Fibroblast of the aortic adventitia (primary cell): ENCODE data around the gene ADGRD1. TPM values are rescaled to one million over a fixed set of nuclear protein-coding genes. Genes with fewer than 3 reads are reported as not detected.

Experiments
- DNase-seq: peaks from one replicate; pipeline ENCODE4 v3.0.0-alpha.2; 2010; ENCODE audit warnings: low read depth
- H3K4me3 ChIP-seq: 2 replicates; pipeline ENCODE4 v1.5.1; 2011; ENCODE audit warnings: low read depth, mild to moderate bottlenecking, control low read depth, low read length, moderate library complexity
- CTCF ChIP-seq: IDR thresholded peaks from 2 replicates; pipeline ENCODE4 v1.5.1; 2011; ENCODE audit warnings: mild to moderate bottlenecking, low read length, control low read depth, inconsistent platforms; ENCODE audit not compliant: insufficient read depth
- total RNA-seq: library from RNA; depleted of rRNA; stranded (reverse); fragments of >200 nt; gene quantifications from 2 replicates; pipeline ENCODE4 v1.2.3, GENCODE V29; 2012; ENCODE audit warnings: low replicate concordance

Gene ADGRD1
- total RNA-seq, 1 donor: 1.2 TPM

- no peak for DNase-seq
- no peak overlapping the region for H3K4me3 ChIP-seq
- no peak for TF ChIP-seq CTCF
These were observed 65.2 kb downstream of the ADGRD1 start for GRCh38 chr12:131018808-131019397.

GRCh38 chr12:131020326-131021153 lies 66.8 kb downstream of the ADGRD1 start:
- H3K4me3 ChIP-seq: no peak overlapping the region
- TF ChIP-seq CTCF: no peak
- no peak for DNase-seq

- DNase-seq: no peak
- no peak overlapping the region for H3K4me3 ChIP-seq
- no peak for TF ChIP-seq CTCF
These were observed 67.4 kb downstream of the ADGRD1 start for GRCh38 chr12:131021154-131021541.

GRCh38 chr12:131024026-131024425 lies 70.3 kb downstream of the ADGRD1 start:
- no peak overlapping the region for H3K4me3 ChIP-seq
- DNase-seq: no peak
- TF ChIP-seq CTCF: no peak

GRCh38 chr12:131024721-131025120 lies 71.0 kb downstream of the ADGRD1 start:
- DNase-seq: no peak
- no peak overlapping the region for H3K4me3 ChIP-seq
- TF ChIP-seq CTCF: no peak

- no peak for TF ChIP-seq CTCF
- H3K4me3 ChIP-seq: no peak overlapping the region
- no peak for DNase-seq
These were observed 71.5 kb downstream of the ADGRD1 start for GRCh38 chr12:131025234-131025633.
